ENCODE results near the gene ZNF592. TPM values are rescaled to one million over a fixed set of nuclear protein-coding genes. Genes with fewer than 3 reads are reported as not detected.

Gene ZNF592
- total RNA-seq, 6 donors from 2014 or later: 22.5 to 35.2 (median 26.7) TPM

- H3K27me3 ChIP-seq: no peaks in the 10 kb centered on the region
- 92 to 100% methylated on average over 1 of the region's 1 CpG for WGBS, 2 donors
- no peak for DNase-seq
- no peaks in the 10 kb centered on the region for H3K36me3 ChIP-seq
- H3K4me1 ChIP-seq: peaks cover 16 to 21% (median 18%) of the 10 kb centered on the region in 4 donors
- H3K9me3 ChIP-seq: no peaks in the 10 kb centered on the region
- ATAC-seq (ENCODE audit: low FRiP score in 2 of 2): no peak
- TF ChIP-seq EP300 (IDR thresholded peaks at IDR 0.05) (no peak), POLR2A (IDR thresholded peaks at IDR 0.05) (no peak), CTCF (IDR thresholded peaks at IDR 0.05) (no peak), POLR2AphosphoS5 (IDR thresholded peaks at IDR 0.05) (no peak)
- no peak overlapping the region for H3K27ac ChIP-seq
- no peak overlapping the region for H3K4me3 ChIP-seq
These were observed 65.0 kb downstream of the ZNF592 start for GRCh38 chr15:84813435-84813834.

- H3K27ac ChIP-seq: no peak overlapping the region
- H3K27me3 ChIP-seq: no peaks in the 10 kb centered on the region
- H3K4me1 ChIP-seq: peaks cover 21 to 25% (median 23%) of the 10 kb centered on the region in 4 donors
- no peaks in the 10 kb centered on the region for H3K9me3 ChIP-seq
- H3K36me3 ChIP-seq: no peaks in the 10 kb centered on the region
- no peak for ATAC-seq (ENCODE audit: low FRiP score in 2 of 2)
- DNase-seq: no peak
- TF ChIP-seq CTCF (IDR thresholded peaks at IDR 0.05): no peak
- no peak for TF ChIP-seq EP300 (IDR thresholded peaks at IDR 0.05)
- TF ChIP-seq POLR2AphosphoS5 (IDR thresholded peaks at IDR 0.05): no peak
- no peak for TF ChIP-seq POLR2A (IDR thresholded peaks at IDR 0.05)
- no peak overlapping the region for H3K4me3 ChIP-seq
- WGBS, 2 donors: 82 to 89% methylated on average over 1 of the region's 1 CpG
These were observed 65.5 kb downstream of the ZNF592 start for GRCh38 chr15:84813931-84814330.

GRCh38 chr15:84814916-84815315 is 66.5 kb downstream of the ZNF592 start:
- Histone ChIP-seq H3K4me1 (peaks cover 24 to 34% (median 31%) of the 10 kb centered on the region in 4 donors), H3K36me3 (no peaks in the 10 kb centered on the region), H3K27me3 (no peaks in the 10 kb centered on the region), H3K9me3 (no peaks in the 10 kb centered on the region), H3K27ac (peak overlapping the region in 1 of 4 donors; percentile 30), H3K4me3 (no peak overlapping the region)
- TF ChIP-seq CTCF (IDR thresholded peaks at IDR 0.05) (no peak), POLR2AphosphoS5 (IDR thresholded peaks at IDR 0.05) (no peak), POLR2A (IDR thresholded peaks at IDR 0.05) (no peak)
- WGBS, 2 donors: 78 to 83% methylated on average over 10 of the region's 10 CpGs
- DNase-seq (no peak), ATAC-seq (ENCODE audit: low FRiP score in 2 of 2) (peak in 1 of 2 donors; percentile 43)

- 46 to 71% methylated on average over 5 to 24 of the region's 63 CpGs for WGBS, 2 donors
These were observed 68.5 kb downstream of the ZNF592 start, which contains the start of gene ALPK3 for GRCh38 chr15:84816694-84817465. Gene ALPK3, plus strand, starts transcription at chr15:84817356. Its CDS starts 97 bp downstream, at chr15:84817453.

More at GRCh38 chr15:84816694-84817465, 68.5 kb downstream of the ZNF592 start, which contains the start of gene ALPK3:
- ATAC-seq (ENCODE audit: low FRiP score in 2 of 2) (peak in 1 of 2 donors; percentile 19), DNase-seq (peak; percentile 50 to 91)
- TF ChIP-seq POLR2AphosphoS5 (IDR thresholded peaks at IDR 0.05) (no peak), CTCF (IDR thresholded peaks at IDR 0.05) (peak in 3 of 6 experiments; percentile 22 to 40 (median 28))
- peak within 1 kb of the TSS; percentile 79 to 84 (median 80) for H3K27ac ChIP-seq
- H3K9me3 ChIP-seq: no peaks in the 10 kb centered on the region
- H3K27me3 ChIP-seq: no peaks in the 10 kb centered on the region
- peak within 1 kb of the TSS; percentile 8 to 49 (median 38) for H3K4me3 ChIP-seq
- peaks cover 31 to 47% (median 34%) of the 10 kb centered on the region in 4 donors for H3K4me1 ChIP-seq
- H3K36me3 ChIP-seq: no peaks in the 10 kb centered on the region

All from upper lobe of left lung (tissue), 6 donors.